IPS DF 4.7 (cell line): Measurements from ENCODE around the gene NRTN.
"Not testable (repeated sequence)": the region's sequence is repeated elsewhere in the genome, so short reads cannot be mapped to it uniquely, and the experiment has no call there.

Source experiments
- DNase-seq: peaks from one replicate; pipeline ENCODE4 v3.0.0-alpha.2; 2013; ENCODE audit warnings: low spot score; ENCODE audit errors: extremely low read depth

Gene NRTN

GRCh38 chr19:5865772-5866171 is 60.9 kb downstream of the NRTN start:
- DNase-seq: no peak

- DNase-seq: no peak
These were observed 62.6 kb downstream of the NRTN start for GRCh38 chr19:5867201-5868136.

GRCh38 chr19:5870986-5871394 is 66.1 kb downstream of the NRTN start:
- no peak for DNase-seq

GRCh38 chr19:5873617-5874199 is 68.8 kb downstream of the NRTN start:
- no peak for DNase-seq

- DNase-seq: not testable (repeated sequence)
These were observed 69.6 kb downstream of the NRTN start for GRCh38 chr19:5874496-5874895.

- DNase-seq: no peak
These were observed 72.6 kb downstream of the NRTN start for GRCh38 chr19:5877427-5877826.

- DNase-seq: no peak
These were observed 73.0 kb downstream of the NRTN start for GRCh38 chr19:5877882-5878281.
